Adrenal gland (tissue), 12 donors: Measurements from ENCODE around the gene ATP11A. TPM values are rescaled to one million over a fixed set of nuclear protein-coding genes. Genes with fewer than 3 reads are reported as not detected.
A peak's percentile ranks its signal among the peaks of the same experiment; 100 is the strongest.

Experiments used
- DNase-seq, 7 donors: peaks; one replicate each; pipeline ENCODE4 v3.0.0-alpha.2; 2019 to 2020
- H3K27ac ChIP-seq, 5 donors: fragments of 200-600 bp; sonication (generic) in 4 of 5; 1 replicate in 3 of 5; 2 replicates in 2 of 5; pipeline versions ENCODE4 v1.5.1 to v1.8.0; 2016 to 2020; ENCODE audit warnings: mild to moderate bottlenecking in 1 of 5
- H3K27me3 ChIP-seq: fragments of 200-600 bp; 2 replicates; pipeline ENCODE4 v1.8.0; 2021
- H3K36me3 ChIP-seq, 2 donors: fragments of 200-600 bp; replicated peaks in 1 of 2; 1 replicate in 1 of 2; 2 replicates in 1 of 2; pipeline versions ENCODE4 v1.5.1 to v1.8.0; 2018 to 2022
- H3K4me1 ChIP-seq, 2 donors: fragments of 200-600 bp; replicated peaks in 1 of 2; 1 replicate in 1 of 2; 2 replicates in 1 of 2; pipeline versions ENCODE4 v1.5.1 to v1.8.0; 2018 to 2021
- H3K4me3 ChIP-seq, 4 donors: fragments of 200-600 bp; sonication (generic) in 3 of 4; one replicate each; pipeline ENCODE4 v1.5.1; 2016 to 2018
- H3K9me3 ChIP-seq, 3 donors: fragments of 200-600 bp; sonication (generic) in 1 of 3; replicated peaks in 1 of 3; 1 replicate in 2 of 3; 2 replicates in 1 of 3; pipeline versions ENCODE4 v1.5.1 to v1.8.0; 2016 to 2021
- CTCF ChIP-seq, 6 experiments: fragments of 450-650 bp in 4 of 6; fragments of 200-600 bp in 2 of 6; sonication (generic) in 1 of 6; IDR thresholded peaks; 1 replicate in 5 of 6; 2 replicates in 1 of 6; pipeline versions ENCODE4 v1.5.1 to v1.8.0; 2016 to 2021; ENCODE audit warnings: antibody characterized with exemption in 6 of 6, mild to moderate bottlenecking in 2 of 6, moderate library complexity in 1 of 6
- POLR2A ChIP-seq, 2 donors: fragments of 450-650 bp; IDR thresholded peaks; one replicate each; pipeline ENCODE4 v1.6.1; 2017; ENCODE audit warnings: antibody characterized with exemption in 2 of 2, mild to moderate bottlenecking in 2 of 2, moderate library complexity in 1 of 2
- WGBS, 4 donors: extraction: QIAGEN DNeasy Blood & Tissue Kit in 2 of 4; methylation state at CpG; one replicate each; pipeline versions ENCODE4 v1.1.5 to v1.1.7; 2013 to 2017; 5-methylcytosine and 5-hydroxymethylcytosine counted together
- intact Hi-C, 2 donors: fragments of 100-400 bp; cut with DNase I; formaldehyde crosslinking; loops; one replicate each; pipeline versions ENCODE4 v1.14.1 to v1.15.0; 2022 to 2023
- polyA plus RNA-seq, 3 donors: library from polyadenylated mRNA; stranded (reverse); fragments of 200-250 nt in 2 of 3; fragments of 350-450 nt in 1 of 3; fragmentation: Illumina TruSeq in 1 of 3; extraction: RNeasy Lipid Tissue Mini Kit (QIAGEN cat#74804) in 1 of 3; gene quantifications; one replicate each; pipeline ENCODE4 v1.2.3, GENCODE V29; 2013 to 2014
- total RNA-seq, 9 donors: library from RNA; depleted of rRNA in 4 of 9; stranded (reverse); fragments of >200 nt in 4 of 9; fragments of 120-200 nt in 1 of 9; fragmentation: NEBNext Ultra II Directional in 1 of 9; extraction: Animal tissue kit (Norgen Biotek cat#: 25700) in 1 of 9; gene quantifications; one replicate each; pipeline versions ENCODE4 v1.1.0 to v1.2.4, GENCODE V29; 2013 to 2023
- donor health status: healthy with polysubstance abuse.
- donor health status: Bipolar disorder and iron deficiency.
- donor health status: DM: yes; HTN: yes; CAD: no.
- donor health status: DM: no; HTN: no; CAD: no.
- donor health status: DM: no; HTN: no; CAD: no.
- donor health status: DM: yes; HTN: yes; CAD: no.

ATP11A gene
- total and polyA plus RNA-seq, 12 donors, result 6.0 to 94.1 (median 29.8) TPM

GRCh38 chr13:112767506-112768471 lies 78.0 kb downstream of the ATP11A start:
- Histone ChIP-seq H3K27ac (peak overlapping the region in 1 of 5 donors; percentile 11), H3K36me3 (no peaks in the 10 kb centered on the region), H3K9me3 (no peaks in the 10 kb centered on the region), H3K4me1 (peaks cover 14 to 15% of the 10 kb centered on the region in 2 donors), H3K27me3 (no peaks in the 10 kb centered on the region), H3K4me3 (no peak overlapping the region)
- TF ChIP-seq CTCF (IDR thresholded peaks at IDR 0.05) (no peak), POLR2A (IDR thresholded peaks at IDR 0.05) (no peak)
- intact Hi-C loops, result no loop called here
- peak in 5 of 7 donors; percentile 30 to 60 (median 51) for DNase-seq
- WGBS, 4 donors, result 82 to 94% (median 83%) methylated on average over 29 to 34 of the region's 34 CpGs

GRCh38 chr13:112768795-112769481 lies 79.1 kb downstream of the ATP11A start:
- H3K27me3 ChIP-seq, result no peaks in the 10 kb centered on the region
- no peaks in the 10 kb centered on the region for H3K9me3 ChIP-seq
- DNase-seq, result peak; percentile 81 to 93 (median 89)
- 46 to 71% (median 58%) methylated on average over 19 to 25 of the region's 25 CpGs for WGBS, 4 donors
- no peaks in the 10 kb centered on the region for H3K36me3 ChIP-seq
- H3K27ac ChIP-seq, result peak overlapping the region in 3 of 5 donors; percentile 17 to 65 (median 35)
- intact Hi-C loops, result no loop called here
- peaks cover 14 to 15% of the 10 kb centered on the region in 2 donors for H3K4me1 ChIP-seq
- no peak overlapping the region for H3K4me3 ChIP-seq
- no peak for TF ChIP-seq CTCF (IDR thresholded peaks at IDR 0.05)
- TF ChIP-seq POLR2A (IDR thresholded peaks at IDR 0.05), result peak in 1 of 2 donors; percentile 43

- intact Hi-C loops, result no loop called here
- Histone ChIP-seq H3K4me3 (no peak overlapping the region), H3K27me3 (no peaks in the 10 kb centered on the region), H3K4me1 (peaks cover 14 to 15% of the 10 kb centered on the region in 2 donors), H3K9me3 (no peaks in the 10 kb centered on the region), H3K27ac (peak overlapping the region in 3 of 5 donors; percentile 17 to 65 (median 35)), H3K36me3 (no peaks in the 10 kb centered on the region)
- TF ChIP-seq POLR2A (IDR thresholded peaks at IDR 0.05) (no peak), CTCF (IDR thresholded peaks at IDR 0.05) (no peak)
- 78 to 87% (median 82%) methylated on average over 15 to 18 of the region's 18 CpGs for WGBS, 4 donors
- DNase-seq, result no peak
Measured at GRCh38 chr13:112769615-112770014, 79.8 kb downstream of the ATP11A start.

- WGBS, 4 donors, result 88 to 92% (median 91%) methylated on average over 22 to 26 of the region's 26 CpGs
- DNase-seq, result no peak
- H3K36me3 ChIP-seq, result no peaks in the 10 kb centered on the region
- no peak overlapping the region for H3K4me3 ChIP-seq
- intact Hi-C loops, result no loop called here
- TF ChIP-seq CTCF (IDR thresholded peaks at IDR 0.05) (no peak), POLR2A (IDR thresholded peaks at IDR 0.05) (no peak)
- peaks cover 14 to 15% of the 10 kb centered on the region in 2 donors for H3K4me1 ChIP-seq
- H3K27ac ChIP-seq, result no peak overlapping the region
- H3K9me3 ChIP-seq, result no peaks in the 10 kb centered on the region
- H3K27me3 ChIP-seq, result no peaks in the 10 kb centered on the region
Measured at GRCh38 chr13:112770504-112770903, 80.7 kb downstream of the ATP11A start.
